ENCODE results near the gene TAS2R10.

Gene TAS2R10

GRCh38 chr12:10851243-10851858 lies 25.2 kb upstream of the TAS2R10 start:
- TF ChIP-seq CTCF (IDR thresholded peaks at IDR 0.05; ENCODE audit: low read depth, low read length) = no peak
- H3K4me3 ChIP-seq (ENCODE audit: low read depth, low read length) = no peak overlapping the region

- TF ChIP-seq CTCF (IDR thresholded peaks at IDR 0.05; ENCODE audit: low read depth, low read length) = no peak
- H3K4me3 ChIP-seq (ENCODE audit: low read depth, low read length) = no peak within 1 kb of the TSS
Observed at GRCh38 chr12:10849425-10849878, 23.3 kb upstream of the TAS2R10 start, which contains the start of gene PRR4. Gene PRR4, minus strand, starts transcription at chr12:10849475. Its CDS starts 38 bp downstream, at chr12:10849437.

- TF ChIP-seq CTCF (IDR thresholded peaks at IDR 0.05; ENCODE audit: low read depth, low read length) = no peak
- H3K4me3 ChIP-seq (ENCODE audit: low read depth, low read length) = no peak overlapping the region
Observed at GRCh38 chr12:10847744-10848143, 21.6 kb upstream of the TAS2R10 start.

- H3K4me3 ChIP-seq (ENCODE audit: low read depth, low read length) = no peak overlapping the region
- no peak for TF ChIP-seq CTCF (IDR thresholded peaks at IDR 0.05; ENCODE audit: low read depth, low read length)
Observed at GRCh38 chr12:10842862-10843261, 16.7 kb upstream of the TAS2R10 start.

- H3K4me3 ChIP-seq (ENCODE audit: low read depth, low read length) = no peak overlapping the region
- no peak for TF ChIP-seq CTCF (IDR thresholded peaks at IDR 0.05; ENCODE audit: low read depth, low read length)
Observed at GRCh38 chr12:10838461-10838860, 12.3 kb upstream of the TAS2R10 start.

GRCh38 chr12:10829994-10830393 lies 3.8 kb upstream of the TAS2R10 start:
- no peak for TF ChIP-seq CTCF (IDR thresholded peaks at IDR 0.05; ENCODE audit: low read depth, low read length)
- no peak overlapping the region for H3K4me3 ChIP-seq (ENCODE audit: low read depth, low read length)

- no peak overlapping the region for H3K4me3 ChIP-seq (ENCODE audit: low read depth, low read length)
- no peak for TF ChIP-seq CTCF (IDR thresholded peaks at IDR 0.05; ENCODE audit: low read depth, low read length)
Observed at GRCh38 chr12:10824957-10825356, 1.2 kb downstream of the TAS2R10 start.
